Measurements from ENCODE around the gene ZNF660.
A peak's percentile ranks its signal among the peaks of the same experiment; 100 is the strongest.

- TF ChIP-seq CTCF (IDR thresholded peaks at IDR 0.05) (no peak), POLR2A (IDR thresholded peaks at IDR 0.05) (peak in 1 of 2 donors; percentile 24)
Observed at GRCh38 chr3:44648564-44649229, 63.9 kb downstream of the ZNF660 start, which contains the start of gene ZNF35.
